Endothelial cell of umbilical vein (primary cell): ENCODE results near the gene IRF2. TPM values are rescaled to one million over a fixed set of nuclear protein-coding genes. Genes with fewer than 3 reads are reported as not detected.

Experiments used
- BruUV-seq: library from RNA; stranded (reverse); fragments of 400-500 nt; replicated peaks from 2 replicates; lab custom pipeline; 2021; lab: Mats Ljungman, UMichigan
- CTCF ChIA-PET: fragments of 300-600, 350-600 bp; sonication (Branson Sonifier 250); formaldehyde crosslinking; loops from one replicate; lab custom pipeline; 2021; ENCODE audit warnings: antibody characterized with exemption, inconsistent platforms; lab: Charles Lee
- POLR2A ChIA-PET: fragments of 300-600, 350-600 bp; sonication (Branson Sonifier 250); formaldehyde crosslinking; loops from one replicate; lab custom pipeline; 2021; ENCODE audit warnings: antibody characterized with exemption, inconsistent platforms; lab: Charles Lee
- DNase-seq: peaks from one replicate; pipeline ENCODE4 v3.0.0-alpha.2; 2011; ENCODE audit warnings: low read depth, low spot score
- FAIRE-seq: peaks from 2 replicates; lab custom pipeline; 2011; peaks lifted over from hg19 to GRCh38; lab: Jason Lieb, UNC
- H2AFZ ChIP-seq: 2 replicates; pipeline ENCODE4 v1.6.0; 2012; ENCODE audit warnings: low read depth, low read length, control low read depth, inconsistent platforms
- H3K27ac ChIP-seq: 2 replicates; pipeline ENCODE4 v1.5.1; 2011; ENCODE audit warnings: low read depth, mild to moderate bottlenecking, control low read depth, low read length, moderate library complexity; ENCODE audit not compliant: insufficient read depth
- H3K27me3 ChIP-seq, 2 experiments: 2 replicates each; pipeline versions ENCODE4 v1.6.0 to v1.6.1; 2011; ENCODE audit warnings: low read length in 2 of 2, mixed read lengths in 1 of 2; ENCODE audit not compliant: control insufficient read depth in 2 of 2, insufficient read depth in 2 of 2
- H3K36me3 ChIP-seq, 2 experiments: 2 replicates in 1 of 2; 3 replicates in 1 of 2; pipeline ENCODE4 v1.5.1; 2011; ENCODE audit warnings: low read length in 2 of 2, mild to moderate bottlenecking in 1 of 2, moderate library complexity in 1 of 2; ENCODE audit not compliant: control insufficient read depth in 2 of 2, insufficient read depth in 2 of 2; ENCODE audit errors: extremely low read depth in 1 of 2
- H3K4me1 ChIP-seq: 3 replicates; pipeline ENCODE4 v1.5.1; 2011; ENCODE audit warnings: mild to moderate bottlenecking, low read length; ENCODE audit not compliant: control insufficient read depth, insufficient read depth; ENCODE audit errors: extremely low read depth
- H3K4me2 ChIP-seq: 2 replicates; pipeline ENCODE4 v1.6.1; 2011; ENCODE audit warnings: low read length, control low read depth, mixed read lengths; ENCODE audit not compliant: insufficient read depth
- H3K4me3 ChIP-seq, 3 experiments: fragments of 200-600 bp in 1 of 3; sonication (generic), shearing (Covaris generic) in 1 of 3; replicated peaks in 1 of 3; 2 replicates each; pipeline ENCODE4 v1.5.1; 2011 to 2016; ENCODE audit warnings: control low read depth in 3 of 3, low read length in 3 of 3, mild to moderate bottlenecking in 2 of 3, inconsistent platforms in 1 of 3, low read depth in 1 of 3, moderate library complexity in 1 of 3; ENCODE audit not compliant: insufficient read depth in 1 of 3
- H3K79me2 ChIP-seq: 2 replicates; pipeline ENCODE4 v1.6.0; 2012; ENCODE audit warnings: low read length, inconsistent platforms; ENCODE audit not compliant: control insufficient read depth, insufficient read depth
- H3K9ac ChIP-seq: replicated peaks from 2 replicates; pipeline ENCODE3; 2011; ENCODE audit warnings: low read length, control low read depth; ENCODE audit not compliant: insufficient read depth; ENCODE audit errors: extremely low read depth
- H3K9me1 ChIP-seq: replicated peaks from 3 replicates; pipeline ENCODE4 v1.6.0; 2011; ENCODE audit warnings: mild to moderate bottlenecking, low read length; ENCODE audit not compliant: control insufficient read depth, insufficient read depth; ENCODE audit errors: extremely low read depth
- H3K9me3 ChIP-seq: replicated peaks from 2 replicates; pipeline ENCODE4 v1.5.1; 2012; ENCODE audit warnings: low read length, inconsistent platforms; ENCODE audit not compliant: control insufficient read depth, insufficient read depth
- H4K20me1 ChIP-seq: replicated peaks from 2 replicates; pipeline ENCODE3; 2011; ENCODE audit warnings: mild to moderate bottlenecking, low read length; ENCODE audit not compliant: control insufficient read depth, insufficient read depth; ENCODE audit errors: extremely low read depth
- EZH2 ChIP-seq: IDR thresholded peaks from 2 replicates; pipeline ENCODE4 v1.6.1; 2012; ENCODE audit warnings: borderline replicate concordance, low read depth, mild to moderate bottlenecking, moderate library complexity, low read length, inconsistent platforms; ENCODE audit not compliant: severe bottlenecking
- FOS ChIP-seq: IDR thresholded peaks from 2 replicates; pipeline ENCODE4 v1.6.1; 2011; ENCODE audit warnings: mild to moderate bottlenecking, low read length, moderate library complexity, borderline replicate concordance; ENCODE audit not compliant: insufficient read depth
- GATA2 ChIP-seq: IDR thresholded peaks from 2 replicates; pipeline ENCODE4 v1.7.0; 2011; ENCODE audit warnings: low read depth, mild to moderate bottlenecking, moderate library complexity, mixed read lengths, low read length; ENCODE audit not compliant: insufficient read length, insufficient read depth
- JUN ChIP-seq: IDR thresholded peaks from 2 replicates; pipeline ENCODE4 v1.6.1; 2011; ENCODE audit warnings: borderline replicate concordance, low read depth; ENCODE audit not compliant: insufficient read length, insufficient read depth
- MAX ChIP-seq: IDR thresholded peaks from 2 replicates; pipeline ENCODE4 v1.6.1; 2011; ENCODE audit not compliant: insufficient read depth, insufficient read length
- MYC ChIP-seq: IDR thresholded peaks from one replicate; pipeline ENCODE4 v1.6.1; 2011; ENCODE audit warnings: mild to moderate bottlenecking, low read depth, low read length
- POLR2A ChIP-seq: IDR thresholded peaks from 2 replicates; pipeline ENCODE4 v1.6.1; 2012; ENCODE audit warnings: low read depth, mild to moderate bottlenecking, control low read depth, low read length
- POLR2AphosphoS5 ChIP-seq: IDR thresholded peaks from 2 replicates; pipeline ENCODE4 v1.6.1; 2012; ENCODE audit warnings: low read depth, mild to moderate bottlenecking, control low read depth, low read length, moderate library complexity; ENCODE audit not compliant: insufficient read depth
- dilution Hi-C: fragments of 300-500 bp; cut with MboI; formaldehyde crosslinking; loops from one replicate; pipeline ENCODE4 v1.15.0; 2019; ENCODE audit warnings: low sequenced_read_pairs; ENCODE audit not compliant: extremely low pct_ligation_motif_present
- intact Hi-C: fragments of 100-400 bp; cut with micrococcal nuclease; formaldehyde crosslinking; loops from one replicate; pipeline ENCODE4 v1.10.0; 2022
- polyA plus RNA-seq, 4 experiments: library from polyadenylated mRNA; depleted of rRNA in 3 of 4; stranded (reverse) in 3 of 4; unstranded in 1 of 4; fragments of >200 nt; gene quantifications; 2 replicates each; pipeline versions ENCODE4 v1.2.1 to v1.2.3, GENCODE V29; 2011 to 2012; ENCODE audit warnings: missing spikeins in 1 of 4
- total RNA-seq: library from RNA; stranded (reverse); gene quantifications from 2 replicates; pipeline ENCODE4 v1.2.3, GENCODE V29; 2021
- TF ChIP-seq, protein P1 (sequence below), 2 donors: IDR thresholded peaks; 1 replicate in 1 of 2; 2 replicates in 1 of 2; pipeline ENCODE4 v1.5.1; 2011; ENCODE audit warnings: low read length in 2 of 2, mild to moderate bottlenecking in 2 of 2, moderate library complexity in 2 of 2, control low read depth in 1 of 2, inconsistent platforms in 1 of 2, low read depth in 1 of 2; ENCODE audit not compliant: insufficient read depth in 1 of 2; ENCODE audit errors: extremely low read depth in 1 of 2

The IRF2 gene
- total and polyA plus RNA-seq, 2 donors (not counting 3 experiments of a cell fraction or from before 2014, with no cell fraction given), result 26.9 to 27.6 TPM

DNA sequence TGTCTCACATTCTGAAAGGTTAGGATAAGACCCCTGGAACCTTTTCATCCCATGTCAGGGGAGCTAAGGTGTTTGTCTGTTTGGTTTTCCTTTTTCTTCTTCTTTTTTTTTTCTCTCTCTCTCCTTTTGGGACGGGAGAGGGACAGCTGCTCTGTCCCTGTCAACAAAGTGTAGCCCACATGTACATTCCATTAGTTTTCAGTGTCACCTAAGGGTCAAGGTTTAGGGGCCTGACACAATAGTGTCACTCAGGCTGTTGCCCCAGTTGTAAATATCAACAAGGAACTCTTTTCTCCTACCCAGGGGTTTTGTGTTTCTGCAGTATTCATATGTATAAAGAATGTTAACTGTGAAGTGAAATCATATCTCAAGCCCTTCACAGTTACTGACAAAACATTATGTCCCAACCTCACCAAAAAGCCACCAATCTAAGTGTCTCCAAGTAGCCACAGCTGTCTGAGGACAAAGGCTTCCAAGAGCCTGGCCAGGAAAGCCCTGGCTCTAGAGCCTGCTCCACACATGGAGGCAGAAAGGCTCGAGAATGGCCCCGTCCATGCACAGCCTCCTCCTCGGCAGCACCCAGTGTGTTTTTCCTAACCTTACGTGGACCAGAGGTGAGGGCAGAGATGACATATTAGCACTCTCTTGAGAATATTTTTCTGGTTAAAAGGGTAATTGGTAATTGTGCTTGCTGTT lies 9.4 kb downstream of the IRF2 start:
- no peaks in the 10 kb centered on the region for H3K9me1 ChIP-seq
- intact Hi-C loops (no loop called here), dilution Hi-C loops (no loop called here)
- no peaks in the 10 kb centered on the region for H3K9me3 ChIP-seq
- peaks cover 42% of the 10 kb centered on the region for H3K79me2 ChIP-seq
- no peak overlapping the region for H2AFZ ChIP-seq
- BruUV-seq, result no TSS peak
- no peak overlapping the region for H3K27ac ChIP-seq
- no peak overlapping the region for H3K9ac ChIP-seq
- H4K20me1 ChIP-seq, result no peaks in the 10 kb centered on the region
- TF ChIP-seq EZH2 (no peak), POLR2A (no peak), FOS (no peak), JUN (no peak), GATA2 (no peak), MAX (no peak), POLR2AphosphoS5 (no peak), MYC (no peak)
- TF ChIP-seq, protein P1, sequence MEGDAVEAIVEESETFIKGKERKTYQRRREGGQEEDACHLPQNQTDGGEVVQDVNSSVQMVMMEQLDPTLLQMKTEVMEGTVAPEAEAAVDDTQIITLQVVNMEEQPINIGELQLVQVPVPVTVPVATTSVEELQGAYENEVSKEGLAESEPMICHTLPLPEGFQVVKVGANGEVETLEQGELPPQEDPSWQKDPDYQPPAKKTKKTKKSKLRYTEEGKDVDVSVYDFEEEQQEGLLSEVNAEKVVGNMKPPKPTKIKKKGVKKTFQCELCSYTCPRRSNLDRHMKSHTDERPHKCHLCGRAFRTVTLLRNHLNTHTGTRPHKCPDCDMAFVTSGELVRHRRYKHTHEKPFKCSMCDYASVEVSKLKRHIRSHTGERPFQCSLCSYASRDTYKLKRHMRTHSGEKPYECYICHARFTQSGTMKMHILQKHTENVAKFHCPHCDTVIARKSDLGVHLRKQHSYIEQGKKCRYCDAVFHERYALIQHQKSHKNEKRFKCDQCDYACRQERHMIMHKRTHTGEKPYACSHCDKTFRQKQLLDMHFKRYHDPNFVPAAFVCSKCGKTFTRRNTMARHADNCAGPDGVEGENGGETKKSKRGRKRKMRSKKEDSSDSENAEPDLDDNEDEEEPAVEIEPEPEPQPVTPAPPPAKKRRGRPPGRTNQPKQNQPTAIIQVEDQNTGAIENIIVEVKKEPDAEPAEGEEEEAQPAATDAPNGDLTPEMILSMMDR (IDR thresholded peaks at IDR 0.05; ENCODE audit: extremely low read depth in 1 of 2, insufficient read depth in 1 of 2, low read depth in 1 of 2, low read length in 2 of 2), result no peak
- no peak for FAIRE-seq
- H3K4me1 ChIP-seq, result peaks cover 5% of the 10 kb centered on the region
- ChIA-PET POLR2A (no interaction called here), CTCF (no interaction called here)
- no peaks in the 10 kb centered on the region for H3K27me3 ChIP-seq
- no peak overlapping the region for H3K4me3 ChIP-seq
- DNase-seq, result no peak
- H3K4me2 ChIP-seq, result no peak overlapping the region
- no peaks in the 10 kb centered on the region for H3K36me3 ChIP-seq
